KMS-11 (cell line): Measurements from ENCODE around the gene ACKR4.

ENCODE experiments used
- H2AFZ ChIP-seq: fragments of 200-600 bp; sonication (generic); 2 replicates; pipeline ENCODE4 v1.6.1; 2016; ENCODE audit warnings: antibody characterized with exemption, mixed run types, low read depth
- H3K27ac ChIP-seq: fragments of 200-600 bp; sonication (generic); 2 replicates; pipeline ENCODE4 v1.6.1; 2016; ENCODE audit warnings: mild to moderate bottlenecking, mixed run types
- H3K27me3 ChIP-seq: fragments of 200-600 bp; sonication (generic); 2 replicates; pipeline ENCODE4 v1.6.1; 2017; ENCODE audit warnings: mild to moderate bottlenecking, low read depth, mixed run types, moderate library complexity; ENCODE audit not compliant: insufficient read depth
- H3K36me3 ChIP-seq: fragments of 200-600 bp; sonication (generic); 2 replicates; pipeline ENCODE4 v1.6.1; 2017; ENCODE audit warnings: mild to moderate bottlenecking, mixed run types; ENCODE audit not compliant: insufficient read depth
- H3K4me1 ChIP-seq: fragments of 200-600 bp; sonication (generic); 2 replicates; pipeline ENCODE4 v1.6.1; 2016; ENCODE audit warnings: mild to moderate bottlenecking, low read depth, mixed run types; ENCODE audit not compliant: poor library complexity, severe bottlenecking
- H3K4me2 ChIP-seq: fragments of 200-600 bp; sonication (generic); 2 replicates; pipeline ENCODE4 v1.7.0; 2016; ENCODE audit warnings: mild to moderate bottlenecking, mixed run types
- H3K4me3 ChIP-seq: fragments of 200-600 bp; sonication (generic); IDR thresholded peaks from 2 replicates; pipeline ENCODE4 v1.6.1; 2017; ENCODE audit warnings: low read depth, low read length, mixed read lengths; ENCODE audit not compliant: insufficient read depth
- H3K79me2 ChIP-seq: fragments of 200-600 bp; sonication (generic); 2 replicates; pipeline ENCODE4 v1.6.1; 2016; ENCODE audit warnings: low read depth, mixed run types; ENCODE audit not compliant: insufficient read depth
- H3K9ac ChIP-seq: fragments of 200-600 bp; sonication (generic); 2 replicates; pipeline ENCODE4 v1.6.1; 2016; ENCODE audit warnings: mild to moderate bottlenecking, mixed run types
- H4K20me1 ChIP-seq: fragments of 200-600 bp; sonication (generic); 2 replicates; pipeline ENCODE4 v1.6.1; 2016; ENCODE audit warnings: mild to moderate bottlenecking, mixed run types; ENCODE audit not compliant: insufficient read depth
- TF ChIP-seq, protein P1 (sequence below): fragments of 200-600 bp; sonication (generic); conservative IDR thresholded peaks from 2 replicates; pipeline ENCODE4 v1.6.1; 2017; ENCODE audit warnings: low read depth, mild to moderate bottlenecking, antibody characterized with exemption, low read length, moderate library complexity, mixed read lengths

ACKR4 gene

DNA sequence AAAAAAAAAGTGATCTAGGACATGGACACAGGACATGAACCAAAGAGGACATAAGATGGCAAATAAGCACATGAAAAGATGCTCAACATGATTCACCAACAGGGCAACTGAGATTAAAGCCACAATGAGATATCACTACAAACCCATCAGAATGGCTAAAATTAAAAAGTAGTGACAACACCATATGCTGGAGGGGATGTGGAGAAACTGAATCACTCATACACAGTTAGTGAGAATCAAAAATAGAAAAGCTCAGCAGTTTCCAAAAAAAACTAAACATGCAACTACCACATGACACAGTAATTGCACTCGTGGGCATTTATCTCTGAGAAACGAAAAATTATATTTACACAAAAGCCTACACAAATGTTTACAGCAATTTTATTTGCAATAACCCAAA is 27.9 kb upstream of the ACKR4 start:
- peak overlapping the region; percentile 84 for H3K27ac ChIP-seq
- no peak overlapping the region for H3K4me3 ChIP-seq
- TF ChIP-seq, protein P1, sequence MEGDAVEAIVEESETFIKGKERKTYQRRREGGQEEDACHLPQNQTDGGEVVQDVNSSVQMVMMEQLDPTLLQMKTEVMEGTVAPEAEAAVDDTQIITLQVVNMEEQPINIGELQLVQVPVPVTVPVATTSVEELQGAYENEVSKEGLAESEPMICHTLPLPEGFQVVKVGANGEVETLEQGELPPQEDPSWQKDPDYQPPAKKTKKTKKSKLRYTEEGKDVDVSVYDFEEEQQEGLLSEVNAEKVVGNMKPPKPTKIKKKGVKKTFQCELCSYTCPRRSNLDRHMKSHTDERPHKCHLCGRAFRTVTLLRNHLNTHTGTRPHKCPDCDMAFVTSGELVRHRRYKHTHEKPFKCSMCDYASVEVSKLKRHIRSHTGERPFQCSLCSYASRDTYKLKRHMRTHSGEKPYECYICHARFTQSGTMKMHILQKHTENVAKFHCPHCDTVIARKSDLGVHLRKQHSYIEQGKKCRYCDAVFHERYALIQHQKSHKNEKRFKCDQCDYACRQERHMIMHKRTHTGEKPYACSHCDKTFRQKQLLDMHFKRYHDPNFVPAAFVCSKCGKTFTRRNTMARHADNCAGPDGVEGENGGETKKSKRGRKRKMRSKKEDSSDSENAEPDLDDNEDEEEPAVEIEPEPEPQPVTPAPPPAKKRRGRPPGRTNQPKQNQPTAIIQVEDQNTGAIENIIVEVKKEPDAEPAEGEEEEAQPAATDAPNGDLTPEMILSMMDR = no peak
- peaks cover 58% of the 10 kb centered on the region for H3K4me1 ChIP-seq
- no peaks in the 10 kb centered on the region for H4K20me1 ChIP-seq
- H3K9ac ChIP-seq = peak overlapping the region; percentile 41
- peak overlapping the region; percentile 79 for H3K4me2 ChIP-seq
- H3K79me2 ChIP-seq = no peaks in the 10 kb centered on the region
- no peaks in the 10 kb centered on the region for H3K27me3 ChIP-seq
- H3K36me3 ChIP-seq = no peaks in the 10 kb centered on the region
- peak overlapping the region; percentile 51 for H2AFZ ChIP-seq

- H3K4me2 ChIP-seq = peak overlapping the region; percentile 79
- peaks cover 58% of the 10 kb centered on the region for H3K4me1 ChIP-seq
- H3K27me3 ChIP-seq = no peaks in the 10 kb centered on the region
- TF ChIP-seq, protein P1 = no peak
- H3K9ac ChIP-seq = peak overlapping the region; percentile 41; the same call in 1 of the 2 replicates
- H2AFZ ChIP-seq = peak overlapping the region; percentile 51
- H4K20me1 ChIP-seq = no peaks in the 10 kb centered on the region
- no peak overlapping the region for H3K4me3 ChIP-seq
- no peaks in the 10 kb centered on the region for H3K36me3 ChIP-seq
- H3K79me2 ChIP-seq = no peaks in the 10 kb centered on the region
- H3K27ac ChIP-seq = peak overlapping the region; percentile 84
Observed at GRCh38 chr3:132569580-132569979, 27.5 kb upstream of the ACKR4 start.

DNA sequence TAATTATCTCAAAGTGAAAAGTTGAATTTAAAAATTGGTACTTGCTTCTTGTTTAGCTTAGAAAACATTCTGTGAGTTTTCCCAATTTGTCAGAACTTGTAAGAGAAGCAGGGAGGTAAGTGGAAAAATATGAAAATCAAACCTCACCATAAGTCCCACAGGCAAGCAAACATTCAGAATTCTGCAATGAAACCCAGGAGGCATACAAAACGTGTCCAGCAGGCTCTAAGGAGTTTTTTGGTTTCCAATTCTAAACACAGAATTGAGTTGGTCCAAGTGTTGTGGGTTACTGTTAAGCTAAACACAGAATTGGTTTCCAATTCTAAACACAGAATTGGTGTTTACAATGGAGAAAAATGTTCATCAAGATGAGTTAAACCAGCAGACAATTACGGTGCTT is 27.1 kb upstream of the ACKR4 start:
- TF ChIP-seq, protein P1 = no peak
- H3K27ac ChIP-seq = peak overlapping the region; percentile 84
- no peaks in the 10 kb centered on the region for H3K36me3 ChIP-seq
- peak overlapping the region; percentile 79 for H3K4me2 ChIP-seq
- H4K20me1 ChIP-seq = no peaks in the 10 kb centered on the region
- H3K4me3 ChIP-seq = no peak overlapping the region
- peaks cover 58% of the 10 kb centered on the region for H3K4me1 ChIP-seq
- no peaks in the 10 kb centered on the region for H3K79me2 ChIP-seq
- no peak overlapping the region for H3K9ac ChIP-seq
- no peaks in the 10 kb centered on the region for H3K27me3 ChIP-seq
- H2AFZ ChIP-seq = no peak overlapping the region; the same call in 1 of the 2 replicates

- no peak overlapping the region for H3K9ac ChIP-seq
- H3K4me2 ChIP-seq = no peak overlapping the region
- H3K27me3 ChIP-seq = no peaks in the 10 kb centered on the region
- H3K27ac ChIP-seq = no peak overlapping the region
- H3K79me2 ChIP-seq = no peaks in the 10 kb centered on the region
- H3K4me3 ChIP-seq = no peak overlapping the region
- H3K4me1 ChIP-seq = peaks cover 26% of the 10 kb centered on the region
- no peaks in the 10 kb centered on the region for H3K36me3 ChIP-seq
- no peaks in the 10 kb centered on the region for H4K20me1 ChIP-seq
- TF ChIP-seq, protein P1 = no peak
- no peak overlapping the region for H2AFZ ChIP-seq
Observed at GRCh38 chr3:132573797-132574211, 23.3 kb upstream of the ACKR4 start.

- Histone ChIP-seq H2AFZ (no peak overlapping the region), H3K36me3 (no peaks in the 10 kb centered on the region), H3K79me2 (no peaks in the 10 kb centered on the region), H3K4me3 (no peak overlapping the region), H3K4me2 (no peak overlapping the region), H3K4me1 (no peaks in the 10 kb centered on the region), H3K27ac (no peak overlapping the region), H3K9ac (no peak overlapping the region), H4K20me1 (no peaks in the 10 kb centered on the region), H3K27me3 (no peaks in the 10 kb centered on the region)
- TF ChIP-seq, protein P1 = no peak
Observed at GRCh38 chr3:132587401-132587800, 9.7 kb upstream of the ACKR4 start.
